WTC11 (cell line): ENCODE results near the gene STN1.

Experiments
- ATF2 ChIP-seq: sonication (generic); formaldehyde crosslinking; IDR thresholded peaks from 2 replicates; pipeline ENCODE4 v1.8.1; 2022; ENCODE audit warnings: low read depth, missing genetic modification reagents, borderline replicate concordance
- CTCF ChIP-seq: fragments of 200-600 bp; IDR thresholded peaks from 2 replicates; pipeline ENCODE4 v1.8.0; 2022; ENCODE audit warnings: antibody characterized with exemption
- E2F1 ChIP-seq: sonication (generic); formaldehyde crosslinking; IDR thresholded peaks from 2 replicates; pipeline ENCODE4 v1.8.0; 2022; ENCODE audit warnings: mild to moderate bottlenecking, missing genetic modification reagents
- NR3C1 ChIP-seq: sonication (generic); formaldehyde crosslinking; conservative IDR thresholded peaks from 2 replicates; pipeline ENCODE4 v1.8.1; 2023; ENCODE audit warnings: low read depth, mild to moderate bottlenecking, missing genetic modification reagents
- USF1 ChIP-seq: sonication (generic); formaldehyde crosslinking; IDR thresholded peaks from 2 replicates; pipeline ENCODE4 v1.8.0; 2022; ENCODE audit warnings: mild to moderate bottlenecking, missing genetic modification reagents
- ZBTB21 ChIP-seq: sonication (generic); formaldehyde crosslinking; IDR thresholded peaks from 2 replicates; pipeline ENCODE4 v1.8.1; 2023; ENCODE audit warnings: mild to moderate bottlenecking, missing genetic modification reagents, borderline replicate concordance
- TF ChIP-seq, protein P1 (sequence below): sonication (generic); formaldehyde crosslinking; IDR thresholded peaks from 2 replicates; pipeline ENCODE4 v1.8.1; 2023; ENCODE audit warnings: mild to moderate bottlenecking, missing genetic modification reagents, moderate library complexity
- TF ChIP-seq, protein P2 (sequence below): fragments of 250-450 bp; sonication (Bioruptor Pico); IDR thresholded peaks from 2 replicates; pipeline ENCODE4 v1.8.0; 2021; ENCODE audit warnings: mild to moderate bottlenecking
- TF ChIP-seq, protein P3 (sequence below): sonication (generic); formaldehyde crosslinking; IDR thresholded peaks from 2 replicates; pipeline ENCODE4 v1.8.1; 2022; ENCODE audit warnings: mild to moderate bottlenecking, missing genetic modification reagents, moderate library complexity, borderline replicate concordance

GRCh38 chr10:103834436-103835095 lies 83.4 kb downstream of the STN1 start:
- TF ChIP-seq USF1, result no peak
- TF ChIP-seq, protein P1, sequence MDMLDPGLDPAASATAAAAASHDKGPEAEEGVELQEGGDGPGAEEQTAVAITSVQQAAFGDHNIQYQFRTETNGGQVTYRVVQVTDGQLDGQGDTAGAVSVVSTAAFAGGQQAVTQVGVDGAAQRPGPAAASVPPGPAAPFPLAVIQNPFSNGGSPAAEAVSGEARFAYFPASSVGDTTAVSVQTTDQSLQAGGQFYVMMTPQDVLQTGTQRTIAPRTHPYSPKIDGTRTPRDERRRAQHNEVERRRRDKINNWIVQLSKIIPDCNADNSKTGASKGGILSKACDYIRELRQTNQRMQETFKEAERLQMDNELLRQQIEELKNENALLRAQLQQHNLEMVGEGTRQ (CRISPR knock-in tag), result no peak
- TF ChIP-seq ATF2, result no peak
- no peak for TF ChIP-seq CTCF
- TF ChIP-seq, protein P2, sequence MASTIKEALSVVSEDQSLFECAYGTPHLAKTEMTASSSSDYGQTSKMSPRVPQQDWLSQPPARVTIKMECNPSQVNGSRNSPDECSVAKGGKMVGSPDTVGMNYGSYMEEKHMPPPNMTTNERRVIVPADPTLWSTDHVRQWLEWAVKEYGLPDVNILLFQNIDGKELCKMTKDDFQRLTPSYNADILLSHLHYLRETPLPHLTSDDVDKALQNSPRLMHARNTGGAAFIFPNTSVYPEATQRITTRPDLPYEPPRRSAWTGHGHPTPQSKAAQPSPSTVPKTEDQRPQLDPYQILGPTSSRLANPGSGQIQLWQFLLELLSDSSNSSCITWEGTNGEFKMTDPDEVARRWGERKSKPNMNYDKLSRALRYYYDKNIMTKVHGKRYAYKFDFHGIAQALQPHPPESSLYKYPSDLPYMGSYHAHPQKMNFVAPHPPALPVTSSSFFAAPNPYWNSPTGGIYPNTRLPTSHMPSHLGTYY (CRISPR knock-in tag), result no peak
- no peak for TF ChIP-seq ZBTB21 (CRISPR knock-in tag)
- TF ChIP-seq E2F1 (CRISPR knock-in tag), result no peak
- TF ChIP-seq, protein P3, sequence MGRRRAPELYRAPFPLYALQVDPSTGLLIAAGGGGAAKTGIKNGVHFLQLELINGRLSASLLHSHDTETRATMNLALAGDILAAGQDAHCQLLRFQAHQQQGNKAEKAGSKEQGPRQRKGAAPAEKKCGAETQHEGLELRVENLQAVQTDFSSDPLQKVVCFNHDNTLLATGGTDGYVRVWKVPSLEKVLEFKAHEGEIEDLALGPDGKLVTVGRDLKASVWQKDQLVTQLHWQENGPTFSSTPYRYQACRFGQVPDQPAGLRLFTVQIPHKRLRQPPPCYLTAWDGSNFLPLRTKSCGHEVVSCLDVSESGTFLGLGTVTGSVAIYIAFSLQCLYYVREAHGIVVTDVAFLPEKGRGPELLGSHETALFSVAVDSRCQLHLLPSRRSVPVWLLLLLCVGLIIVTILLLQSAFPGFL (CRISPR knock-in tag), result no peak
- TF ChIP-seq NR3C1, result no peak
